ENCODE data around the gene OTOS.

Gene OTOS

GRCh38 chr2:240111253-240111652, 29.2 kb downstream of the OTOS start:
- no peak for DNase-seq

DNA sequence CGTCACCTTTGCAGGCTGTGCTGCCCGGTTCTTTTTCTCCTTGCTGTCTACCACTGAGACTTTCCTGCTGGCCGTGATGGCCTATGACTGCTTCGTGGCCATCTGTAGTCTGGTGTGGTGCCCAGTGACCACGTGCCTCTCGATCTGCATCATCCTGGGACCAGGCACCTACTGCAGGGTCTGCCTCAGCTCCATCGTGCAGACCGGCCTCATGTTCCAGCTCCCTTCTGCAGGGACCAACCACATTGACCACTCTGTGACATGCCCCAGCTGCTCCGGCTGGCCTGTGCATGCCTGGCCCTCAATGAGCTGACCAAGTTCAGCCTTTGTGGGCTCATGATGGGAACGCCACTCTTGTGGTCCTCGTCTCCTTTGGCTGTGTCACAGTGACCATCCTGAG, 31.1 kb downstream of the OTOS start:
- DNase-seq: no peak

DNA sequence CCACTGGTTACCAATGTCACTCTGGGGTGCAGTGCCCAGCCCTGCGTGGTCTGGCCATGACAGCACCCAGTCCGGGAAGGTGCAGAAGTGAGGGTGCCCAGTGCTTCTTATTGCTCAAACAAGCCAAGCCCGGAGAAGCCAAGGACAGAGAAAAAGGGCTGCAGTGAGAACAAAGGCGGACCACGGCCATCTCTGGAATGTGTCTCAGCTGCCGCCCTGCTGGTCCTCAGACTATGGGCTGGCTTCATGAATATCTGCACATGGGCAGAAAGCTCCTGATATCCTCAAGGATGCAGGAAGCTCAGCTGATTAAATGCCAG, 33.0 kb downstream of the OTOS start:
- DNase-seq: no peak

- no peak for DNase-seq
Measured at GRCh38 chr2:240106765-240107476, 33.5 kb downstream of the OTOS start.

GRCh38 chr2:240105982-240106381, 34.5 kb downstream of the OTOS start:
- no peak for DNase-seq

DNA sequence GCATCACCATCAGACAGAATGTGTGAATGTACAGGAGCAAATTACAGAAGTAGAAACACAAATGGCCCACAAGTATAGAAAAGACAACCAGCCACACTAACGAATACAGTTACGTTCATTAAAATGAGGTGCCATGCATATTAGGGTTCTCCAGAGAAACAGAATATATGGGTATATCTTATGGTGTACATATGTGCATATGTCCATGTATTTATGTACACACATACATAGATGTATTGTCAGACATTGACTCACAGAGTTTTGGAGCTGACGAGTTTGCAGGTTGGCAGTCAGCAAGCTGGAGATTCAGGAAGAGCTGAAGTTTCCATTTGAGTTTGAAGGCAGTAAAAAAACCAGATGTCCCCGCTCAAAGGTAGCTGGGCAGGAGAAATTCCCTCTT, 37.3 kb downstream of the OTOS start:
- no peak for DNase-seq

DNA sequence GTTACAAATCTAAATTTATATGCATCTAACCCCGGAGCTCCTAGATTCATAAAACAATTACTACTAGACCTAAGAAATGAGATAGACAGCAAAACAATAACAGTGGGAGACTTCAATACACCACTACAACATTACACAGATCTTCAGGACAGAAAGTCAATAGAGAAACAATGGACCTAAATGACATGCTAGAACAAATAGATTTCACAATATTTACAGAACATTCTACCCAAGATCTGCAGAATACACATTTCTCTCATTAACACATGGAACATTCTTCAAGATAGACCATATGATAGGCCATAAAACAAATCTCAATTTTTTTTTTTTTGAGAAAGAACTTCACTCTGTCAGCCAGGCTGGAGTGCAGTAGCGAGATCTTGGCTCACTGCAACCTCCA, 42.1 kb downstream of the OTOS start:
- DNase-seq: no peak

DNA sequence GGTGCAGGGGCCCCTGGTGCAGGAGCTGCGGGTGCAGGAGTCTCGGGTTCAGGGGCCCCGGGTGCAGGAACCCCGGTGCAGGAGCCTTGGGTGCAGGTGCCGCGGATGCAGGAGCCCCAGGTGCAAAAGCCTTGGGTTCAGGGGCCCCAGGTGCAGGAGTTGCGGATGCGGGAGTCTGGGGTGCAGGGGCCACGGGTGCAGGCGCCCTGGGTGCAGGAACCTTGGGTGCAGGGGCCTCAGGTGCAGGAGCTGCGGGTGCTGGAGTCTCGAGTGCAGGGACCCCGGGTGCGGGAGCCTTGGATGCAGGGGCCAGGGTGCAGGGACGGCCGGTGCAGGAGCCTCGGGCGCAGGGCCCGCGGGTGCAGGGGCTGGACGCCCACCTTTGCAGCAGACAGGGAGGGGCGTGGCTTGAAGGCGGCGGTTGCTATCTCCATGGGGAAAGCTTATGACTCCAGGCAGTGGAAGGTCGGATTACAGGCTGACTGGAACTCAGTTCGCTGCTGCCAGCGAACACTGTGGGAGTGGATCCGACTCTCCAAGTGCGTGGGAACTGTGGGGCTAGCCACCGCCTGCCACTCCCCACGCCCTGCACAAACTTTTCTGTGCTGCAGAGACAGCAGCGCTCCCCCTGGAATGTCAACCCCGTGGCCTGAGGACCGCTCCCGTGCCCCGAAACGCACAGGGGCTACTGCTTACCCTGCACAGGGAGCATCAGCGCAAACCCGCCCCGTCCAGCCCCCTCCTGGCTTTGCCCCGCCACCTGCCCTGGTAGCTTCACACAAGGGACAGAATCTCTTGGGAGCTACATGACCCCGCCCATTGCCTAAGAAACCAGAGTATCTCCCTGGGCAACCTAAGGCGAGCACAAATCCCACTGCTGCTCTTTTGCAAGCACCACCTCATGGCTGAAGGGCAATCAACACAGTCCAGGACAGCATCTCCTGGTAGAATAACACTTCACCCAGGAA, 44.6 kb downstream of the OTOS start:
- no peak for DNase-seq

DNA sequence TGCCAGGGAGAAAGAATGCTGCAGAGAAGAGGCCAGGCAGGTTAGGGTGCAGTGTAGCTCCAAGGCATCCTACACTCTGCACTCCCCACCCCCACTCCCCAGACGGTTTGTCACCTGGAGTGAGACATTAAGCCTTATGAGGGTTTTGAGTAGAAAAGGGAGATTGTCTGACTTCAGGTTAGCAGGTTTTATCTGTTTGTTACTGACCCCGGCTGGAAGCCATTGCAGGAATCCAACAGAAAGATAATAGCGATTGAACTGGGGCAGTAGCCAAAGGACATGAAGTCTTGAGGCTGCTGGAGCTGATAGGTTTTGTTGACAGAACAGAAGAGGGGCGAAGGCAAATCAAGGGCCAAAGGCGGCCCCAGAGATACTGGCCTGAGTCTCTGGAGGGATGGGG, 51.2 kb downstream of the OTOS start:
- DNase-seq: no peak

Measured in NCI-H2107 (cell line).